ENCODE data around the gene RHOG. TPM values are rescaled to one million over a fixed set of nuclear protein-coding genes. Genes with fewer than 3 reads are reported as not detected.
"Not testable (repeated sequence)": the region's sequence is repeated elsewhere in the genome, so short reads cannot be mapped to it uniquely, and the experiment has no call there.

Gene RHOG
- total RNA-seq, 1 experiment from 2014 or later = 50.9 TPM

- DNase-seq (ENCODE audit: low spot score) = peak; percentile 51
These were observed 31.7 kb downstream of the RHOG start for GRCh38 chr11:3808861-3809623.

GRCh38 chr11:3807909-3808860 is 32.6 kb downstream of the RHOG start, which contains the start of gene PGAP2:
Gene PGAP2, plus strand, starts transcription at chr11:3808560. Its CDS starts 2,700 bp downstream, at chr11:3811260.
- peak; percentile 51 for DNase-seq (ENCODE audit: low spot score)

GRCh38 chr11:3803726-3804495 is 36.8 kb downstream of the RHOG start:
- peak; percentile 90 for DNase-seq (ENCODE audit: low spot score)

- DNase-seq (ENCODE audit: low spot score) = no peak
These were observed 38.6 kb downstream of the RHOG start for GRCh38 chr11:3802011-3802790.

GRCh38 chr11:3799873-3800272 is 40.9 kb downstream of the RHOG start:
- no peak for DNase-seq (ENCODE audit: low spot score)

- DNase-seq (ENCODE audit: low spot score) = no peak
These were observed 41.6 kb downstream of the RHOG start for GRCh38 chr11:3799143-3799542.

- DNase-seq (ENCODE audit: low spot score) = peak; percentile 100
These were observed 43.2 kb downstream of the RHOG start, which contains the start of gene NUP98 for GRCh38 chr11:3797329-3798090. Gene NUP98, minus strand, starts transcription at chr11:3797554. Its CDS starts 15,437 bp downstream, at chr11:3782117.

- DNase-seq (ENCODE audit: low spot score) = no peak
These were observed 43.9 kb downstream of the RHOG start for GRCh38 chr11:3796801-3797328.

- DNase-seq (ENCODE audit: low spot score) = no peak
These were observed 44.4 kb downstream of the RHOG start for GRCh38 chr11:3796346-3796745.

DNA sequence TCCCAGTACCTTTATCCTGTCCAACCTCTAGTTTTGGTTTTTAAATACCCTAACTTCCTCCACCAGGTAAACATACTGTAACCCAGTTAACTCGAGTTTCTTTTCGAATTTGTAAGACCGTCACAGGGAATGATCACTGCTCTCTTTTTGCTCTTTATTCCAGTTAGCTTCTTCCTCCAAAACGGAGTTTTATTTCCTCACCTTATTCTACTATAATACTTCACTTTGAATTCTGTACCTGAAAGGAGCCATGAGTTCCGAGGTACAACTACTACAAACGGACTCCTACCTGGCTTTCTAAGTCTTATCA is 44.8 kb downstream of the RHOG start:
- DNase-seq (ENCODE audit: low spot score) = no peak

DNA sequence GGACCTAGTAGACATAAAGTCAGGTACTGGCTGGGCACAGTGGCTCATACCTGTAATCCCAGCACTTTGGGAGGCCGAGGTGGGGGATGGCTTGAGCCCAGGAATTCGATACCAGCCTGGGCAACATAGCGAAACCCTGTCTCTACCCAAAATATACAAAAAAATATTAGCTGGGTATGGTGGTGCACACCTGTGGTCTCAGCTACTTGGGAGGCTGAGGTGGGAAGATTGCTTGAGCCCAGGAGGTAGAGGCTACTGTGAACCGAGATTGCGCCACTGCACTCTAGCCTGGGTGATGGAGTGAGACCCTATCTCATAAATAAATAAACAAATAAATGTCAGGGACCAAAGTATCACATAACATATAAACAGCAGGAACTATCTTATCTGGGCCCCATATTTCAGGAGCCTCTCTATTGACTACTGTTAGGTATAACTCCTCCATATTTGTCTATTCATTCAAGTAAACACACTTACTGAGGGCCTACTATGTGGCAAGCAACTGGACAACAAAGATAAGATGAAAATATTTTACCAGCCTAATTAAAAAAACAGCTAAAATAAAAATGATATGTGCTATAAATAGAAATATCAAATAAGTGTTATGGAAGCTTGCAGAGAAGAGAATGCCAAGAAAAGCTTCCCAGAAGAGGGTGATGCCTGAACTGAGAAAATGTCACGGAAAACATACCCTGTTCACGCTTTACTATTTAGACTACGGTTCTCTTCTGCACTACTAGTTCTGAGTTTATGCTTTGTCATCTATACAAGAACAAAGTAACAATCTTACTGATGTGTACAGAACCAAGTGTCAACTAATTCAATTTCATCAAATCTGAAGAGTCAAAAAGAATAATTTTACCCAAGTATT is 45.4 kb downstream of the RHOG start:
- no peak for DNase-seq (ENCODE audit: low spot score)

GRCh38 chr11:3794387-3794786 is 46.4 kb downstream of the RHOG start:
- DNase-seq (ENCODE audit: low spot score) = not testable (repeated sequence)

DNA sequence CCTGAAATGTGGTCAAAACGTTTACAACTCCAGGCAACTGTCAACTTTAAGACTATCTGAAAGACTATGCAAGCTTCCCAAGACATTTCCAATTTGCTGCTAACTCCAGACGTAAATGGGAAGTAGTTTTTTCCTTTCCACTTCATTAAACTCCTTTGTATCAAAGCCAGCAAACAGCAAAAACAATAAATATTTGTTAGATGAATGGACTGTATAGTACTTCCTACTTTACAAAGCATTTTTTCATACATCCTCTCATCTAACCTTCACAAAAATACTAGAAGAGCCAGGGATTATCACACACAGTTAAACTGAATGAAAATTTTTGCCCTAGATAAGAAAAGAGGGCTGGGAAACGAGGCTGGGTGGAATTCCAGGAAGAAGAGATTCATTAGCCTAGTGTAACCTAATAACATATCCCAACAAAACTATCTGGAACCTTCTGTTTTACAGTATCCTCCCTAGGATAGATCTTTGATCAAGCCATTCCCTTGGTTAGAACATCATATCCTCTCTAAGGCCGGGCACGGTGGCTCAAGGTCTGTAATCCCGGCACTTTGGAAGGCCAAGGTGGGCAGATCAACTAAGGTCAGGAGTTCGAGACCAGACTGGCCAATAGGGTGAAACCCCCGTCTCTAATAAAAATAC is 53.9 kb downstream of the RHOG start:
- DNase-seq (ENCODE audit: low spot score) = no peak

- no peak for DNase-seq (ENCODE audit: low spot score)
These were observed 57.1 kb downstream of the RHOG start for GRCh38 chr11:3783611-3784010.

DNA sequence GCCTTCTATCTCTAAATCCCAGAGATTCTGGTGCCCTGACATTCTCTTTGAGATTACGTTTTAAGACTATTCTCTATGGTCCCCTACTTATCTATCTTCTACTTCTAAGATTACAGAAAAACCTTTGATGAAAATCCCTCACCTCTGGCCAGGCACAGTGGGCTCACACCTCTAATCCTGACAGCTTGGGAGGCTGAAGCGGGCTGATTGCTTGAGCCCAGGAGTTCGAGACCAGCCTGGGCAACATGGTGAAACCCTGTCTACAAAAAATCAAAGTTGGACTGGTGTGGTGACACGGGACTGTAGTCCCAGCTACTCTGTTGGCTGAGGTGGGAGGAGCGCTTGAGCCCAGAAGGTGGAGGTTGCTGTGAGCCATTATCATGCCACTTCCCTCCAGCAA is 57.8 kb downstream of the RHOG start:
- no peak for DNase-seq (ENCODE audit: low spot score)

GRCh38 chr11:3781423-3781822 is 59.3 kb downstream of the RHOG start:
- no peak for DNase-seq (ENCODE audit: low spot score)
